ENCODE data around the gene C2orf76.

C2orf76 gene

DNA sequence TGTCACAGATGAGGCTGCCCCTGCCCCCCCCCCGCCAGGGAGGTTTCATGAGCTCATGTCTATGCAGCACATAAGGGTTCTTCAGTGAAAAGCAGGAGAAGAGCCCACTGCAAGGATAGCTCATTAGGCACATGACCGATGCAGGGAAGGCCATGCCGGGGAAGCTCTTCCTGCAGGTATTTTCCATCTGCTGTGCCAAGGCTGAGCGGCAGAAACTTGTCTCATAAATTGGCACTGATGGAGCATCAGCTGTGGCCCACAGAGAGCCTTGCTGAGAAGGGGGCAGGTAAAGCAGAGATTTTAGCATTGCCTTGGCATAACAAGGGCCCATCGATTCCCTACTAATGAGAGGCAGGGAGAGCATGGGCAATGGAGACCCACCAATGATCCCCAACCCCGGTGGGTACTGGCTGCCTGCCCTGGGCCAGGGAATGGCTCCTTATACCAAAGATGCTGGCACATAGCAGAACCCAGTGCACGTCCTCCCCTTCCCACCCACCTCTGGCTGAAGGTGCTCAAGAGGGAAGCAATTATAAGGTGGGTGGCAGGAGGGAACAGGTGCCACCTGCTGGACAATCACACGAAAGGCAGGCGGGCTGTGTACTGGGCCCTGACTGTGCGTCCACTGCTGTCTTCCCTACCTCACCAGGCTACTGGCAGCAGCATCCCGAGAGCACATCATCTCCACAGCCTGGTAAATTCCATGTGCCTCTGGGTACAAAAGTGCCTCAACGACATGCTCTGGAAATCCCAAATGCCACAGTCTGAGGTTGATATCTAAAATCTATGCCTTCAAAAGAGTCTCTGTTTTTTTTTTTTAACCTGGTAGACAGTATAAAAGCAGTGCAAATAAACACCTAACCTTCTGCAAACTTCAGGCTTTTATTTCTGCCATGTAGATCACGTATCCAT lies 101.6 kb downstream of the C2orf76 start:
- peak in 1 of 2 donors; percentile 15 for DNase-seq (ENCODE audit: low read depth in 2 of 2)

DNA sequence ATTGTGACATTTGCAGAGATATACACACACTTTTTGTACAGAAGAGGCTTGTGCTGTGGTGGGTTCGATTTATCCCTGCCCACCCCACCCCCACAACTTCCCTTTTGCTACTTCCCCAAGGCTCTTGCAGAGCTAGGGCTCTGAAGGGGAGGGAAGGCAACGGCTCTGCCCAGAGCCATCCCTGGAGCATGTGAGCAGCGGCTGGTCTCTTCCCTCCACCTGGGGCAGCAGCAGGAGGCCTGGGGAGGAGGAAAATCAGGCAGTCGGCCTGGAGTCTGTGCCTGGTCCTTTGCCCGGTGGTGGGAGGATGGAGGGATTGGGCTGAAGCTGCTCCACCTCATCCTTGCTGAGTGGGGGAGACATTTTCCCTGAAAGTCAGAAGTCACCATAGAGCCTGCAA lies 103.0 kb downstream of the C2orf76 start:
- no peak for DNase-seq (ENCODE audit: low read depth in 2 of 2)

DNA sequence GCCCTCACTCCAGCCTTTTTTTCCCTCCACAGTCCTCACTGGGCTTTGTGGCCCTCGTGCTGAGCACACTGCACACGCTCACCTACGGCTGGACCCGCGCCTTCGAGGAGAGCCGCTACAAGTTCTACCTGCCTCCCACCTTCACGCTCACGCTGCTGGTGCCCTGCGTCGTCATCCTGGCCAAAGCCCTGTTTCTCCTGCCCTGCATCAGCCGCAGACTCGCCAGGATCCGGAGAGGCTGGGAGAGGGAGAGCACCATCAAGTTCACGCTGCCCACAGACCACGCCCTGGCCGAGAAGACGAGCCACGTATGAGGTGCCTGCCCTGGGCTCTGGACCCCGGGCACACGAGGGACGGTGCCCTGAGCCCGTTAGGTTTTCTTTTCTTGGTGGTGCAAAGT lies 103.6 kb downstream of the C2orf76 start:
- DNase-seq (ENCODE audit: low read depth in 2 of 2): no peak

DNA sequence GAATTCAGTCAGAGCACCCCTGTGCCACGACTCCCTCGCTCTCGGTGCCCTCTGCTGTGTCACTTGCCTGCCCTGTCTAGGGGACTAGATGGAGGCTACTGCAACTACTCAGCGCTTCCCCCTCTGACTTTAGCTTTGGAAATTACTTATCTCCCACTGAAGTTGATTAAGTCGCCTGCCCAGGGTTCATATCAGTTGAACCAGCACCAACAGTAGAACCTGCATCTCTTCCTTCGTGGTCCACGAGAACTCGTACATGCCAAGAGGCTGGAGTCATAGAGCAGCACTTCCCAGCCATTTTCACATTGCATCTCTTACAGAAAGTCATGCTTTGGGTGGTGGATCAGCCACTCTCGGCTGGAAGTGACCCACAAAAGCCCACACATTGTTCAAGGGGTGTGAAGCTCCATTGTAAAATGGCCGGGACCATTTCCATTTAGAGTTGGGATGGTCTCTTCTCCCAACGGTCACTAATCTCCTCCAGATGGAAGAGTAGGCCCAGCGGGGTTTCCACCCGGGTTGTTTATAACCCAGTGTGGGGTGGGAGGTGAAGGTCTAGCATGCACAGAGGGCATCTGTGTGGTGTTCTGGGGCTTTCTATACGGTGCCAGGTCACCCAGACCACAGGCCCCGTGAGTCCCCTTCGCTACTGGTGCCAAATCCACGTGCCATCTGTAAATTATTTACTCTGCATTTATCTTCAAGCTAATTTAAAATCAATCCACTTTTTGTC lies 105.0 kb downstream of the C2orf76 start:
- DNase-seq (ENCODE audit: low read depth in 2 of 2): no peak

DNA sequence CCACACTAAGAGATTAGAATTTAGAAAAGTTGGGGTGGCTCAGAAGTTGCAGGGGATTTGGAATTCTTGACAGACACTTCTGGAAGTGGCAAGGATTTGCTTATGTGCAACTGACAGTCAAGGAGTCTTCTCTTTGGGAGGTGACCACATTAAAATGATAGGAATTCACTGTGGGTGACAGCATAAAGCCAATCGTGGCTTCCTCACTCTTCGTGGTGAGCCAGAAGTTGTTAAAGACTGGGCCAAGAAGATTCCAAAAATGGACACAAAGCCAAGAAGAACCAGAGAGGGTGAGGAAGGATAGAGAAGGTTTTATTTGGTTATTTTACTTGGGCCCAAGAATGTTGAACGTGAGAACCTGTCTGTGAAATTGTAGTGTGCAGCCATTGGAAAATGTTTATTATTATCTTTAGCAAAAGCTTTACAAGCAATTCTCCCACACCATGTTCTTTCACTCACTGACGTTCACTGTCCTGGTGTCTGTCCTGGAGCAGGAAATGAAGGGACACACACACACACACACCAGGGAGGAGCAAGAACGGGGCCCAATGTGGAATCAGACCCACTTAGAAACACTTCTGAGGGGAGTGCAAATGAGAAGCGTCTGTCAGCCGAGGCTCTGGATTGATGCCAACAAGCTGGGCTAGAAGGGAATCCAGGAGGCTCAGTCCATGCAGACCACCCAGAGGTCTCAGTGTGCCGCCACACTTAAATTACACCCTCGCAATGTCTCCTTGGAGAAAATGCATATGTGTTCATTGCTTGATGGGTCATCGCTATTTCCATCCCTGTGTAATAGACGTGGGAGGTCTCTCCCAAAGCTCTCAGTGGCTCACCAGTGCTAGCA lies 105.8 kb downstream of the C2orf76 start:
- DNase-seq (ENCODE audit: low read depth in 2 of 2): no peak

DNA sequence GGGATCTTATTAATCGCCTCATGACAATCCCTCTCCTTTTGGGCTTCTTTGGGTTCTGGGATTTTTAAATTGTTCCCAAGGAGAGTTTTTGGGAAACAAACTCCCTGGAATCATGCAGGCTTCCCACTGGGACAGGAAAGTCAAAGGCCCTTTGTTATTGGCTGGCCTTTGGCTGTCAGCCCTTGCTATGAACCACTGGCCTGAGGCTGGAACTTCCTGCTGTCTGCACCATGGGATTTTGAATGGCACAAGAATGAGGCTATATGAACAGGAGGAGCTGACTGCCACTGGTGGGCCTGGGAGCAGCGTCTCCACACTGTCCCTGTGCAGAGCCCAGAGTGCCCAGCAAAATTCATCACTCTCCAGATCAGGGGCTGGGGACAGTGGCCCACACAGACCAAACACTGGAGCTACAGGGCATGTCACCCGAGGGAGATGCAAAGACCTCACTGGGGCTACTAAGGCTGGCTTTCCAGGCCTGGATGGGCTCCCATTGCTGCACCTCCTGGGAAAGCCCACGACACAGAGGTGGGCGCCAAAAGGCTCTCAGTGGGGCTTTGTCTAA lies 107.3 kb downstream of the C2orf76 start:
- no peak for DNase-seq (ENCODE audit: low read depth in 2 of 2)

DNA sequence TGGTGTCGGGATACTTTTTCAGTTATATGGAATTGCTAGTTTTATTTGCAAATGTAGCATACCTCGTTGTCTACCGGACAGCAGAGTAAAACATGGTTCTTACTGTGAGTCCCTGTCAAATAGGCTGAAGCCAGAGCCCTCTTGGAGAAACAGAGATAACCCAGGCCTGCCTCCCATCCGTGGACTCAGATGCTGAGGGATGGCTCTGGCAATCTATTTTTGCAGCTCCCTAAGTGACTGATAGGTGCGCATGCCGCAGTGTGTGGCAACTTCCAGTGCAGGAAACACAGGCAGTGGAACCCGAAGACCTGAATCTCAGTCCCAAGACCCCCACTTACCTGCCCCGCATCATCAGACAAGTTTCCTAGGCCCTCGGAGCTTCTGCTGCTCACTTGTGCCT lies 109.4 kb downstream of the C2orf76 start:
- no peak for DNase-seq (ENCODE audit: low read depth in 2 of 2)

DNA sequence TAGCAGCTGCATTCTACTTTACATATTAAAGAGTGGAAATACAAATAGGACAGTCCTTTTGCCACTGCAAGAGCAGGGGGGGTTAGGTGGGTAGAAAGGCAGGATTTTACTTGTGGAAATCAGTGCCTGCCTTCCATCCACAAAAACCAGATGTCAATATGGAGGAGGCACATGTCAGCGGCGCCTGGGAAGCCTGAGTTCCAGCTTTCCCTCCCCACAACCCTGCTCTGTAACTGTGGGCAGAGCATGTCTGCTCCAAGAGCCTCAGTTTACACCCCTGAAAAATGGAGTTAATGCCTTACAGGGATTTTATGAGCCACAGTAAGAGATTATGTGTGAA lies 110.1 kb downstream of the C2orf76 start:
- no peak for DNase-seq (ENCODE audit: low read depth in 2 of 2)

DNA sequence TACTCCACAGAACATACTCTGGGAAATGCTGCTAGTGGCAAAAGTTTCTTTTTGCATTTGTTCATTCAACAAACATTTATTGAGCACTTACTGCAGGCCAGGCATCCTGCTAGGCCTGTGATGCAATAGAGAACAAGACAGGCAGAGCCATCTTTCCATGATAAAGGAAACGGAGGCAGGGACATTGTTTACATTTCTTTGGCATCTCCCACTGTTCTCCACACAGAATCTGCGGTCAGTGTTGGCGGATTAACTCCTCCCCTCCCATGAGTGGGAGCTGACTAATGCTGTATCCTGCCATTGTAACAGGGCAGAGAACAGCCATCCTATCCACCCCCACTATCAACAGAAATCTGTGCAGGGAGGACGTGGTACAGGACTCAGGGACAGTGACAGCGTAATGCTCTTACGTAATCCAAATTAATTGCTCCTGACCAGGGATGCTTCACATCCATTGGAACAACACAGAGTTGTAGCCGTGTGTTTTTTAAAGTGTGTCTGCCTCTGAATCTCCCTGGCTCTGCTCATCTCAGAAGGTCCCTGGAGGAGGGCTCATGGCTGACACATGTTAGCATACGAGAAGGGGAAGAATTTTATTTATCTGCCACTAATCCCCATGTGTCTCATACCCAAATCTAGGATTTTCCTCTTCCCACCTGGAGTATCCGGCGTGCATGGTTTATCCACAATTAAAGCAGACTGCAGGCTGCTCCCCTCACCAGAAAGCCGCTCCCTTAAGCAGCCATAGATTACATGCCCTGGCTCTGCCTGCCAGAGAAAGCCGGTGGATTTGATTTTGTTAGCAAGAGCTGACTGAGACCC lies 110.7 kb downstream of the C2orf76 start:
- no peak for DNase-seq (ENCODE audit: low read depth in 2 of 2)

DNA sequence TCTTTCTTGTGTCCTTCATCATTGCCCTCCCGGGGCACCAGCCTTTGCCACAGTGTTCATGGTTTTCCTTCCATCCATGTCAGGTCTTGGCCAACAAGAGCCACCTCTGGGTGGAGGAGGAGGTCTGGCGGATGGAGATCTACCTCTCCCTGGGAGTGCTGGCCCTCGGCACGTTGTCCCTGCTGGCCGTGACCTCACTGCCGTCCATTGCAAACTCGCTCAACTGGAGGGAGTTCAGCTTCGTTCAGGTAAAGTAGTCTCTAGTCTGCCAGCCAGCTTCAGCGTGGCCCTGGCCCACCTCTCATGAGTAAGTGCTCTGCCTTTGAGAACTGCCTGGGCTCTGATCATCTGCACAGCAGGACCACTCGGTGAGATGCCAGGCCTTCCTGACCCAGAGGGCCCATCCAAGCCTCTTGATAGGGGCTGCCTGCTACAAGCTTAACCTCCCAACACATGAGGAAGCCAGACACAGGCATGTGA lies 112.0 kb downstream of the C2orf76 start:
- no peak for DNase-seq (ENCODE audit: low read depth in 2 of 2)

DNA sequence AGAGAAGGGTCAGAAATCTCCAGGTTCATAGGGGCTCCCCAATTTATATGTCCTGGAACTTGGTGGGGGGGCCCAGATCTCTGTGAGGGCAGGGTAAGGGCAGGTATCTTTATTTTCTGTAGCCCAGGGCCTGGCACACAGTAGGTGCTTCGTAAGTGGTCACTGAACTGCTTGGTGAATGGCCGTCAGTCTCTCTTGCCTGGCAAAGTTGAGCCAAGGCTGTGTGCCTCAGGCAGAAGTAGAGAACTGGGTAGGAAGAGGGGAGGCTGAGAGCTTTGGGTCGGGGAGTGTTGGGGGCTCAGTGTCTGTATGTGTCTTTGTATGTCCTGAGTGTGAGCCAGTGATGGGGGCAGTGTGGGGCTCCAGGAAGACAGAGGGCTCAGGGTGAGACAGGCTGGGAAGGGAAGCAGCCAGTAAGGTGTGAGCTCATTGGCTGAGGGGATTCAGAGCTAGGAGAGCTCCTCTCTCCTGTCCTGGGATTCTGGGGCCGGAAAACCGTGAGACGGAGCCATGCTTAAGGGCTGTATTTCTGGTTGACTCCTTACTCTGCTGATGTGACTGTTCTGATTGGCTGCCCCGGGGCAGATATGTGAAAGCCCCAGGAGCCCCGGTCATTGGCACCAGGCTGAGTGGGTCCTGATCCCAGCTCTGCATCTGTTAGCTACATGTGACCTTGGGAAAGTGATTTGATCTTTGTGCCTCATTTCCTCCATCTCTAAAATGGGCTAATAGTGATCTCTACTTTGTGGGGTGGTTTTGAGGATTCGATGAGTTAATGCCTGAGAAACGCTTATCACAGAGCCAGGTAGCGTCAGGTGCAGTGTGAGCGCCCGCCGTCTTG lies 112.7 kb downstream of the C2orf76 start:
- DNase-seq (ENCODE audit: low read depth in 2 of 2): no peak

DNA sequence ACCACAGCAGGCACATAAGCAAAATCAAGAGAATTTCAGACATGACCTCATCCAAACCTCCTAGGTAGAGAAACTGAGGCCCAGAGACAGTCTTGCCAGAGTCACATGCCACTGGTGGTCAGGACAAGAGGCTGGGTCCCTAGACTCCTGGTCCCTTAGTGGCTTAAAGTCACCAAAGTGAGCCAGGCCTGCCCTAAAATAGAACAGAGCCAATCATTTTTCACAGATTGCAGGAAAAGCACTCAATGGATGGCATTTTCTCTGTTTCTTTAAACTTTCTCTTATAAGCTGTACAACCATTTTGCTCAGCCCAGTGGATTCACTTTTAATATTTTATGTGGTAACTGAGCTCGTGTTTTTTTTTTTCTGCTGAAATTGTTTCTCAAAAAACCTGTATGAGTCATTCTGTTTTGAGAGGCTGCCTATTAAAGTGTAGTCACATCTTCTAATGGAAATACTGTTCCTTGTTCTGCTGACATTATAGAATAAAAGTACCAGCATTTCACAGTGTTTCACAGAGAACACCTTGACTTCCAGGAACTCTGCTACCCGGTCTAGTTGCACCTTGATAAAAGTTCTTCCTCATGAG lies 113.4 kb downstream of the C2orf76 start:
- no peak for DNase-seq (ENCODE audit: low read depth in 2 of 2)
